Stimulated activated CD4-positive, alpha-beta T cell treated with anti-CD3 and anti-CD28 coated beads, Interleukin-4, amount 100 ng/mL, for 24 hours (primary cell): ENCODE data around the gene KLF11.

Experiments used
- DNase-seq: peaks from one replicate; pipeline ENCODE4 v3.0.0-alpha.2; 2020

The KLF11 gene

DNA sequence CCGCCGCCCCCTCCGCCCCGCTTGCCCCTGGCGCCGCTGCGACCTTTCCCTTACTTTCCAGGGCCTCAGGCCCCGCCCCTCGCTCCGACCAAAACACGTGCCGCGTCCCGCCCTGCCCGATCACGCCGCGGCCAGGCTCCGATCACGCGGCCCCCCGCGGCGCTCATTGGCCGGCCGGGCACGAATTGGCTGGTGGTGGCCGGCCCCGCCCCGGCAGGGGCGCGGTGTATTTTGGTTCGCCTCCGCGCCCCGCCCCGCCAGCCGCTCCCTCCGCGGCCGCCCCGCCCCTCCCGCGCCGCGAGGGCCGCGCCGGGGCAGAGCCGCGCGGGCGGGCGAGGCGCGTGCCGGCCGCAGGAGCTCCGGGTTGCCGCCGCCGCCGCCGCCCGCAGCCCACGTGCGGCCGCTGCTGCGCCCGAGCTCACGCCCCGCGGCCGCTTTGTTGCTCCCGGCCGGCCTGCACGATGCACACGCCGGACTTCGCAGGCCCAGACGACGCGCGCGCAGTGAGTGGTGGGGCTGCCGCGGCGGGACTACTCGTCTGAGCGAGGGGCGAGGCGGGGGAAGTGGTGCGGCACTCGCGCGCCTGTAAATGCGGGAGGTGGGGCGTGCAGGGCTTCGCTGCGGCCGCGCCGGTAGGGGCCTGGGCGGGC is at the start of gene KLF11:
TSS of gene KLF11 (plus strand) at position 295 of the 650 bp plus-strand sequence. CDS start at position 462, 167 bp downstream.
- DNase-seq: peak; percentile 78

DNA sequence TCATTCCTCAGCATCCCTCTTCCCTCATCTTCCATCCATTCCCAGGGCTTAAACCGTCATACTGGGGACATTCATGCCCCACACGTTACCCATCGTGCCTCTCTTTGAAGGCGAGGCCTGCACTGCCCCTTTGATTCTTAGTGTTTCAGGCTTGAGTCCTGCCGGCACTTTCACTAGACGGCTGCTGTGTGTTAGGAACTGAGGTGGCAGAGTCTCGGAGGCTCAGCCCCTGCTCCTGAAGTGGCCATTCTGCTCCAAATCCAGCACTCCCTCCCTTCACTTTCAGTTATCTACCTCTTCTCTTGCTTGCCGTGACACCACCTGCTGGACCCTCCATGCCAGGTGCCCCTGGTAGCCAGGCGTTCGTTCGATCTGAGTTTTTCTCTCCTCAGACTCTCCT is 48.9 kb upstream of the KLF11 start:
- DNase-seq: no peak

- DNase-seq: no peak
These were observed 48.3 kb upstream of the KLF11 start for GRCh38 chr2:9995059-9995458.

GRCh38 chr2:9996321-9996720 is 47.0 kb upstream of the KLF11 start:
- DNase-seq: no peak

DNA sequence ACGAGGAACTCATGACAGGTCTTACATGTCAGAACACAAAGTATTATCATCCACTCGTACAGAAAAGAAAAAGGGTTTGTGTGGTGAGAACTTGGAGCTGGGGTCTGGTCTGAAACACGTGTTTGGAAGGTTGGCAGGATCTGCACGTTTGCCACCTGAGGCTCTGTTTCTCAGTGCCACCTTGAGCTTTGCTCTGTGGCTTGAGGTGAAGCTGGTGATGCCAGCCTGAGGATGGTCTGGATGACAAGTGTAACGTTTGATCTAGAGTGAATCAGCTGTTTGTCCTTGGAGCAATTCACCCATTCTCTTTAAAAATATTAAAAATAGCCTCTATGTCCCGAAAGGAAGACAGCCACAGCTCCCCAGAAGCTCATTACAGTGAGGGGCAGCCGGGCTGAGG is 45.4 kb upstream of the KLF11 start:
- no peak for DNase-seq

- no peak for DNase-seq
These were observed 44.3 kb upstream of the KLF11 start for GRCh38 chr2:9998916-9999654.

DNA sequence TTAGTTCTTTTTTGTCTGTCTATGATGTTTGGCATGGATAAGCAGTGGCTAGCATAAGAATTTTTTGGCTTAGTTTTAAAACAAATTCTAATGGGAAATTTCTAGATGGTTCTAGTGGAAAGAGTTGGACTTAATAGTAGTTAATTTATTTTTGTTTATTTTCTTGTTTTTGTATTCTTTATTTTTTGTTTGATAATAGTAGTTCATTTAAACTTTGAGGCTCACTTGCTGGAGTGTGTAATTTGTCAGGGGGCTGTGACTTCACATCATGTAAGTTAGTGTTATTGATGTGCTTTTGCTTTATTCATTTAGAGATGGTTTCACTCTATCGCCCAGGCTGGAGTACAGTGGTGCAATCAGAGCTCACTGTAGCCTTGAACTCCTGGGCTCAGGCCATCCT is 43.7 kb upstream of the KLF11 start:
- DNase-seq: no peak

DNA sequence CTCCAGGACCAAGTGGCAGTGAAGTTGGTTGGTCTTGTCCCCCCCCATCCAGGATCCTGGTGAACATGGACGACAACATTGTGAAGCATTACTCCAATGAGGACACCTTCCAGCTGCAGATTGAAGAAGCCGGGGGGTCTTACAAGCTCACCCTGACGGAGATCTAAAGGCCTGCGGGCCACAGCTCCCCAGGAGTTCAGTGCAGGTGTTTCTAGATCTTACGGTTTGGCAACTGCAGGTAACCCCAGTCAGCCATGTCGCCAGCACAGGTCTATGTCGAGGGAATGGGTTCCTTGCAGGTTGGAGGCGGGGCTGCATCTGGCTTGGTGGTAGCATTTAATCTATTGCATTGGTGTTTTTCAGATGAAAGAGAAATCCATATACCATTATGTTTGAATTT is 42.8 kb upstream of the KLF11 start:
- no peak for DNase-seq

GRCh38 chr2:10001586-10001985 is 41.8 kb upstream of the KLF11 start:
- no peak for DNase-seq

DNA sequence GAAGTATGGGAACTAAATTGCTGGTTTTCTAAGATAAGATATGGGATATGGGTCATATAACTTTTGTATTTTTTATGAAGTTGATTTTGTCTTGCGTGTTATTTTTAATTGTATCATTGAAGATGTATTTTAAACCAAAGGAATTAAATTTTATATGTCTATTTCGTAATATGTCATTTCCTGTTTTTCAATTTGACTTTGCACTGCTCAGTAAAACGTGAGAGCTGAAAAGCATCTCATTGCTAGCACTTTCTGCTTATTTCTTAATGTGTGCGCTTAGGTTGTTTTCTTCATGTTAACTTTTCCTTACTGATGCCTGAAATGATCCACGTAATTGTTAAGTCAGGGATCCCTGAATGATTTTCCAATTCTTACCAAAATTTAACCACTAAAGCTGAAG is 41.2 kb upstream of the KLF11 start:
- no peak for DNase-seq

GRCh38 chr2:10002681-10003080 is 40.7 kb upstream of the KLF11 start:
- DNase-seq: no peak

DNA sequence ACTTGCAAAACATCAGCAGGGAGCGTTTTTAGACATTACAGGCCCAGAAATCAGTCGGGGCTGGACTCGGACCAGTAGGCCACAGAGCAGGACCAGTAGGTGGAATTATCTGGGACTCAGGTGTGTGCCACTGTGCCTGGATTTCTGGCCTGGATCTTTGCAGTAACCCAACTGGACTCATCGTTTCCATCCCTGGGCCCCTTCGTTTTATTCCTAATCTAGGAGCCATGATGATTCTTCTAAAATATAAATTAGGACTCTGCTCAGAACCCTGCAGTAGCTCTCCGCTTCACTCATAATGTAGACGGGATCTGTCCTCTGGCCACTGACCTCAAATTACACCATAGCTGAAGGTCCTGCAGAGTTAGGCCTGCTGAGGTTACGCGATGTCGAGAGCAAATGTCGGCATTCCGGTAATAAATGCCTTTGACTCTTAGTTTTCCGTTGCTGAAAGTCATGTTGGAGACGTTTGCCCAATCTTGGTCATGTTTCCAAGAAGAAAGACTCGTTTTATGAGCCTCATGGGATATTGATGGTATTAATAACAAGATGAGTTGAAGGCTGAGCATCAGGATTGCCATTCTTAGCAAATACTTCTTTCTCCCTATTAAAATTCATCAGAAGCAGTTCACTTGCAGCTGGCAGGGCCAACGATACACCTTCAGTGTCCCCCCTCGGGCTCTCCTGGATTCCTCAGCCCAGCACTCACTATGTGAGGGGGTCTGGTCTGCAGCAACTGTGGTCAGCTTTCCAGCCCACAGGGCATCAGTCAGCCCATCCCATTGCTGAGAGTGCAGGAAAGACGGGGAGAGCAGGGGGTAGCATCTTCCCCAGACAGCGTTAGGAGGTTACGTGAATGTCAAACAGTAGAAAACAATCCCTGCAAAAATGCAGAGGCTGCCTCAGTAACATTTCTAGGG is 39.9 kb upstream of the KLF11 start:
- DNase-seq: no peak

DNA sequence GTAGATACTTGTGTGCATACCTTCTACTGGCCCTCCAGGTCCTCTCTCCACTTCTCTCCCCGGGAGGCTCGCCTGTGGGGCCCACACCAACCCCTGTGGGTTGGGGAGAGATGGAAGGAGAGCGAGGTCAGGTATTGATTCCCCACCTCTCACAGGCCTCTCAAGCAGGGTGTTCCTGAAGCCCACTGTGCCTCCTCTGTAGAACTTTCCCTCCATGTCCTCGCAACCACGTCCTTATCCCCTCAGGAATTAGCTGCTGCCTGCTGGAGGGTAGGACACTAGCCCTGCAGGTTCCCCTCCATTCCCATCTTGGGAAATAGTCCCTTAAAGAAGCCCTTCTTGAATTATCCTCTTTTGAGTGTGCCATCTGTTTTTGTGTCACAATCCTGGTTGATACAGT is 38.9 kb upstream of the KLF11 start:
- DNase-seq: no peak

GRCh38 chr2:10004836-10005235 is 38.5 kb upstream of the KLF11 start:
- DNase-seq: no peak

- no peak for DNase-seq
These were observed 37.7 kb upstream of the KLF11 start for GRCh38 chr2:10005461-10006235.

DNA sequence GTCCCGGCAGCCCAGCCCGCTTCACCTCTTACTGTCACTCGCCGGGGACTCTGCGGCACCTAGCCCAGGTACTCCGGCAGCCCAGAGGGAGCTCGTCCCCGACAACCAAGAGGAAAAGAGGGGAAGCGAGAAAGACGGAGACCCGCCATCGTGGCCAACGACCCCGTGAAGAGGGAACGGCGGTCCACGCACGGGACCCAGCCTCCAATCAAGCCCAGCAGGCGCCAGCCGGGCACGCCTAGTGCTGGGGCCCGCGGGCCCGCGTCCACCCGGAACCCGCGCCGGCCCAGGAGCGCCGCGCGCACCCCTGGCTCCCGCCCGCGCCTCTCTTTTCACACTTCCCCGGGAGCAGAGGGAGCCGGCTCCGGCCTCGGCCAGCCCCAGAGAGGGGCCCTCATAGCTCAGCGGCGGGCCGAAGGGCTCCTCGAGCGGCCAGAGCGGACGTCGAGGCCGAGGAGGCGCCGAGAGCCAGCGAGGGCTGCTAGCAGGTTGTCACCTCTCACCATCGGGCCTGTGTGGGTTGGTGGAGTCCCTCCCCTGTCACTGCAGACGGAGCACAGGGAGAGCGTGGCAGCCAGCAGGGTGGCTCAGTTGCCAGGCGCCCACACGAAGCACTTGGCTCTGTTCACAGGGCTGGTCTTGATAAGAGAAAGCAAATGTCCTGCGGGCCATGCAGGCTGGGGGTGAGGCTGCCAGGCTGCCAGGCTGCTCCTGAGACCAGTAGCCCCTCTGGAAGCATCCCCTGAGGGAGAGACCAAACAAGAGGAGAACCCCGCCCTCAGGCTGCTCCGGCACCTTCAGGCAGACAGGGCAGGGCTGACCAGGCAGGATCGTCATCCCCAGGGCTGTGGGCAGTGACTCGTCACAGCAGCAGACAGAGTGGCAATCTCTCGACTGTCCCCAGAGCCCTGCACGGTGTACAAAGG is 36.9 kb upstream of the KLF11 start:
- DNase-seq: no peak

DNA sequence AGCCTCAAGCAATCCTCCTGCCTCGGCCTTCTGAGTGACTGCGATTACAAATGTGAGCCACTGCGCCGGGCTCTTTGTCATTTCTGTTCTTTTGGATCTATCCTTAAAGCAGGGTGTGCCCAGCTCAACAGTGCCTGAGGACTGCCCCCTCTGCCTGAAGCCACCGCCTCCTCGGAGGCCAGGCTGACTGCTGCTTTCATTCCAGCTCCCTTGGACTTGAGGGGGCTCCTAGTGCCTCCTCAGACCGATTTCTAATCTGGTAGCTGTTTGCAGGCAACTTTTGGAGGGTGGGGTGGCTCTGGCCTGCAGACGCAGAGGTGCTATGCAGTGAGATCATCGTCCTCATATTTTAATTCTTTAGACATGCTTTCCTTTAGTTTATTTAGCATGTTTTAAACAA is 35.9 kb upstream of the KLF11 start:
- DNase-seq: no peak

- no peak for DNase-seq
These were observed 35.2 kb upstream of the KLF11 start for GRCh38 chr2:10007921-10008808.

GRCh38 chr2:10008809-10009176 is 34.6 kb upstream of the KLF11 start:
- no peak for DNase-seq

GRCh38 chr2:10009271-10009810 is 34.0 kb upstream of the KLF11 start:
- no peak for DNase-seq
